ENCODE measurements around the gene FER.
"Not testable (repeated sequence)": the region's sequence is repeated elsewhere in the genome, so short reads cannot be mapped to it uniquely, and the experiment has no call there.

FER gene

DNA sequence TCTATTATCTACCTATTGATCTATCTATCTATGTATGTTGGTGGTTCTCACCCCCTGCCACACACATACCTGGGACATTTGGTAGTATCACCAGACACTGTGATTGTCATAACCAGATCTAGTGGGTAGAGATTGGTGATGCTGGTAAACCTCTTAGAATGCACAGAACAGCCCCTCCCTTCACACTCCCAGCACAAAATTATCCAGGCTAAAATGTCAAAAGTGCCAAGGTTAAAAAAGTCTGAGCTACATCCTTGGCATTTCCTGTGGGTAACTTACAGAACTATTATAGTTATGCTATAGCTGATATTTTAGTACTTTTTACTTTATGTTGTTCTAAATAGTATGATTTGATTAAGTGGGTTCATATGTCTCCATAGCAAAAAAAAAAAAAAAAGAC, 151.0 kb downstream of the FER start:
- no peaks in the 10 kb centered on the region for H3K36me3 ChIP-seq (ENCODE audit: control insufficient read depth, insufficient read depth, low read length)
- H4K5ac ChIP-seq (ENCODE audit: low read length): no peak overlapping the region
- H3K18ac ChIP-seq (ENCODE audit: low read length): no peak overlapping the region
- no peaks in the 10 kb centered on the region for H3K4me1 ChIP-seq (ENCODE audit: control insufficient read depth, low read depth, low read length)
- H3K27ac ChIP-seq (ENCODE audit: low read depth, low read length): no peak overlapping the region
- H4K8ac ChIP-seq (ENCODE audit: low read depth, low read length): no peak overlapping the region
- no peak for DNase-seq
- no peaks in the 10 kb centered on the region for H3K79me2 ChIP-seq (ENCODE audit: control insufficient read depth, insufficient read depth, low read length)
- H2BK15ac ChIP-seq (replicated peaks; ENCODE audit: low read depth): no peak overlapping the region
- H3K27me3 ChIP-seq (ENCODE audit: insufficient read depth, low read length, poor library complexity): no peaks in the 10 kb centered on the region
- no peak overlapping the region for H3K4me3 ChIP-seq (ENCODE audit: low read length)
- no peak overlapping the region for H3K56ac ChIP-seq (ENCODE audit: low read length)
- H2BK5ac ChIP-seq (ENCODE audit: low read length): no peak overlapping the region
- H3K79me1 ChIP-seq (ENCODE audit: low read length): no peaks in the 10 kb centered on the region
- H3K4me2 ChIP-seq (ENCODE audit: low read length): no peak overlapping the region
- H3K23ac ChIP-seq (ENCODE audit: low read length): no peak overlapping the region
- H3K9ac ChIP-seq (ENCODE audit: low read length): no peak overlapping the region
- H2AK5ac ChIP-seq (ENCODE audit: low read length): no peak overlapping the region
- H2BK120ac ChIP-seq (ENCODE audit: low read depth, low read length): no peak overlapping the region
- H3K4ac ChIP-seq (ENCODE audit: low read depth, low read length): no peak overlapping the region

DNA sequence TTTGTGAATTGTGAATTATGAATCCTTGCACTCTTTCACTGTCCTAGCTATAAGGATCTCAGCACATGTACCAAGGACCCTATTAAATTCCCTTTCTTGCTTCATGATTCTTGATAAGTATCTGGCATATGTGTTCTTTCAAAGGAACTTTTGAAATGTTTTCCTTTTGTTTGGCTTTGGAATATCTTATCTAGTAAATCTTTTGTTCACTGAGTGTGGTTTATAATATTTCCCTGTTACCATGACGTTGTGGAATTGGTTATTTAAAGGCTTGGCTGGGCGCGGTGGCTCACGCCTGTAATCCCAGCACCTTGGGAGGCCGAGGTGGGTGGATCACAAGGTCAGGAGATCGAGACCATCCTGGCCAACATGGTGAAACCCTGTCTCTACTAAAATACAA, 151.5 kb downstream of the FER start:
- H3K18ac ChIP-seq (ENCODE audit: low read length); DNase-seq; H3K56ac ChIP-seq (ENCODE audit: low read length); H3K4me3 ChIP-seq (ENCODE audit: low read length); H3K79me1 ChIP-seq (ENCODE audit: low read length); H4K5ac ChIP-seq (ENCODE audit: low read length); H3K36me3 ChIP-seq (ENCODE audit: control insufficient read depth, insufficient read depth, low read length); H3K4me1 ChIP-seq (ENCODE audit: control insufficient read depth, low read depth, low read length); H3K9ac ChIP-seq (ENCODE audit: low read length); H3K79me2 ChIP-seq (ENCODE audit: control insufficient read depth, insufficient read depth, low read length); H2BK120ac ChIP-seq (ENCODE audit: low read depth, low read length); H3K4ac ChIP-seq (ENCODE audit: low read depth, low read length); H3K27ac ChIP-seq (ENCODE audit: low read depth, low read length); H3K23ac ChIP-seq (ENCODE audit: low read length); H2BK5ac ChIP-seq (ENCODE audit: low read length); H4K8ac ChIP-seq (ENCODE audit: low read depth, low read length); H2BK15ac ChIP-seq (replicated peaks; ENCODE audit: low read depth); H3K4me2 ChIP-seq (ENCODE audit: low read length); H3K27me3 ChIP-seq (ENCODE audit: insufficient read depth, low read length, poor library complexity); H2AK5ac ChIP-seq (ENCODE audit: low read length): not testable (repeated sequence)
- no CpG with 5 or more reads among the region's 6 CpGs for WGBS (ENCODE audit: extremely low coverage, insufficient coverage, low lambda C conversion rate)

DNA sequence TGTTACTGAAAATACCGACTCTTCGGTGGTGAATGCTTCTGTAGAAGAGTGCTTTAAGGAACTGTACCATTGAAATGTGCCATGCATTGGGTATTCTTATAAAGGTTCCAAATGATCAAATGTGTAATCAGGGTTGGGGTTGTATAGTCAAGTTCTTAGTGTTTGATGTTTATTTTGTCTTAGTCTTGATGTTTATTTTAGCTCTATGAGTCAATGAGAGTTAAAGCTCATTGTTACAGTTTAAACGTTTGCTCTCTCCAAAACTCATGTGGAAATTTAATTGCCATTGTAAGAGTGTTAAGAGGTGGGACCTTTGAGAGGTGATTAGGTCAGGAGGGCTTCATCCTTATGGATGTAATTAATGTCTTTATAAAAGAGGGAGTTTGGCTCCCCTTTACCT, 153.0 kb downstream of the FER start:
- H3K27ac ChIP-seq (ENCODE audit: low read depth, low read length): no peak overlapping the region
- no peak overlapping the region for H2BK120ac ChIP-seq (ENCODE audit: low read depth, low read length)
- H3K23ac ChIP-seq (ENCODE audit: low read length): no peak overlapping the region
- no peak overlapping the region for H2AK5ac ChIP-seq (ENCODE audit: low read length)
- no peaks in the 10 kb centered on the region for H3K27me3 ChIP-seq (ENCODE audit: insufficient read depth, low read length, poor library complexity)
- no peaks in the 10 kb centered on the region for H3K4me1 ChIP-seq (ENCODE audit: control insufficient read depth, low read depth, low read length)
- no peak overlapping the region for H3K18ac ChIP-seq (ENCODE audit: low read length)
- H3K4me3 ChIP-seq (ENCODE audit: low read length): no peak overlapping the region
- H3K4ac ChIP-seq (ENCODE audit: low read depth, low read length): no peak overlapping the region
- DNase-seq: no peak
- no peak overlapping the region for H4K8ac ChIP-seq (ENCODE audit: low read depth, low read length)
- H2BK15ac ChIP-seq (replicated peaks; ENCODE audit: low read depth): no peak overlapping the region
- no CpG with 5 or more reads among the region's 3 CpGs for WGBS (ENCODE audit: extremely low coverage, insufficient coverage, low lambda C conversion rate)
- no peak overlapping the region for H4K5ac ChIP-seq (ENCODE audit: low read length)
- no peak overlapping the region for H3K56ac ChIP-seq (ENCODE audit: low read length)
- H3K9ac ChIP-seq (ENCODE audit: low read length): no peak overlapping the region
- no peak overlapping the region for H2BK5ac ChIP-seq (ENCODE audit: low read length)
- no peaks in the 10 kb centered on the region for H3K79me2 ChIP-seq (ENCODE audit: control insufficient read depth, insufficient read depth, low read length)
- H3K36me3 ChIP-seq (ENCODE audit: control insufficient read depth, insufficient read depth, low read length): no peaks in the 10 kb centered on the region
- H3K79me1 ChIP-seq (ENCODE audit: low read length): no peaks in the 10 kb centered on the region
- no peak overlapping the region for H3K4me2 ChIP-seq (ENCODE audit: low read length)

DNA sequence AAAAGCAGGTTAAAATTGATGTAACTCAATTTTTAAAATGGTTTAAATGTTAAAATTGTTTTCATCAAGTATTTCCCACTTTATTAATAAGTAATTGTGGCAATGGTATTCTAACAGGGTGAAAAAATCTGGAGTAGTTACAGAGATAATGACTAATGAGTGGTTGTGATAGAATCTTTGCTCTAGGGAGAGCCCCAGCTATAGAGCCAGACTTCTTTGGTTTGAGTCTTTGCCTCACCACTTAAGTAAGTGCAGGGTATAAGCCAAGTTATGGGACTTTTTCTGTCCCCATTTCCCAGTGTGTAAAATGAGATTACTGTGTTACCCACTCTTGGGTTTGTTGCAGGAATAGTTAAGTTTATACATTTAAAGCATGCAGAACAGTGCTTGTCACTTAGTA, 158.1 kb downstream of the FER start:
- Histone ChIP-seq H3K18ac (ENCODE audit: low read length) (no peak overlapping the region), H3K4ac (ENCODE audit: low read depth, low read length) (no peak overlapping the region), H3K27me3 (ENCODE audit: insufficient read depth, low read length, poor library complexity) (no peaks in the 10 kb centered on the region), H3K4me3 (ENCODE audit: low read length) (no peak overlapping the region), H3K79me1 (ENCODE audit: low read length) (no peaks in the 10 kb centered on the region), H2AK5ac (ENCODE audit: low read length) (no peak overlapping the region), H3K4me1 (ENCODE audit: control insufficient read depth, low read depth, low read length) (no peaks in the 10 kb centered on the region), H4K8ac (ENCODE audit: low read depth, low read length) (no peak overlapping the region), H2BK120ac (ENCODE audit: low read depth, low read length) (no peak overlapping the region), H4K5ac (ENCODE audit: low read length) (no peak overlapping the region), H3K27ac (ENCODE audit: low read depth, low read length) (no peak overlapping the region), H3K4me2 (ENCODE audit: low read length) (no peak overlapping the region), H3K56ac (ENCODE audit: low read length) (no peak overlapping the region), H3K79me2 (ENCODE audit: control insufficient read depth, insufficient read depth, low read length) (no peaks in the 10 kb centered on the region), H3K9ac (ENCODE audit: low read length) (no peak overlapping the region), H2BK5ac (ENCODE audit: low read length) (no peak overlapping the region), H3K23ac (ENCODE audit: low read length) (no peak overlapping the region), H3K36me3 (ENCODE audit: control insufficient read depth, insufficient read depth, low read length) (no peaks in the 10 kb centered on the region), H2BK15ac (replicated peaks; ENCODE audit: low read depth) (no peak overlapping the region)
- DNase-seq: no peak

DNA sequence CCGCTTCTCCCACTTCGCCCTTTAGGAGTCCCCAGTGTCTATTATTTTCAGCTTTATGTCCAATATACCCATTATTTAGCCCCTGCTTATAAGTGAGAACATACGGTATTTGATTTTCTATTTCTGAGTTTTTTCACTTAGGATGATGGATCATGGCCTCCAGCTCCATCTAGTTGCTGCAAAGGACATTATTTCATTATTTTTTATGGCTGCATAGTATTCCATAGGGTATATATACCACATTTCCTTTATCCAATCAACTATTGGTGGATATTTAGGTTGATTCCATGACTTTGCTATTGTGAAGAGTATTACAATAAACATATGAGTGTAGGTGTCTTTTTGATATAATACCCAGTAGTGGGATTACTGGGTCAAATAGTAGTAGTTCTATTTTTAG, 162.9 kb downstream of the FER start:
- no peaks in the 10 kb centered on the region for H3K27me3 ChIP-seq (ENCODE audit: insufficient read depth, low read length, poor library complexity)
- H3K4me2 ChIP-seq (ENCODE audit: low read length): no peak overlapping the region
- H3K4ac ChIP-seq (ENCODE audit: low read depth, low read length): no peak overlapping the region
- H4K5ac ChIP-seq (ENCODE audit: low read length): no peak overlapping the region
- no peaks in the 10 kb centered on the region for H3K36me3 ChIP-seq (ENCODE audit: control insufficient read depth, insufficient read depth, low read length)
- H4K8ac ChIP-seq (ENCODE audit: low read depth, low read length): no peak overlapping the region
- H3K79me2 ChIP-seq (ENCODE audit: control insufficient read depth, insufficient read depth, low read length): no peaks in the 10 kb centered on the region
- no peak overlapping the region for H3K4me3 ChIP-seq (ENCODE audit: low read length)
- H2BK15ac ChIP-seq (replicated peaks; ENCODE audit: low read depth): no peak overlapping the region
- no peak for DNase-seq
- no peaks in the 10 kb centered on the region for H3K4me1 ChIP-seq (ENCODE audit: control insufficient read depth, low read depth, low read length)
- no peak overlapping the region for H3K27ac ChIP-seq (ENCODE audit: low read depth, low read length)
- H3K18ac ChIP-seq (ENCODE audit: low read length): no peak overlapping the region
- no CpG with 5 or more reads among the region's 3 CpGs for WGBS (ENCODE audit: extremely low coverage, insufficient coverage, low lambda C conversion rate)
- no peak overlapping the region for H3K9ac ChIP-seq (ENCODE audit: low read length)
- H2BK5ac ChIP-seq (ENCODE audit: low read length): no peak overlapping the region
- H3K79me1 ChIP-seq (ENCODE audit: low read length): no peaks in the 10 kb centered on the region
- H2BK120ac ChIP-seq (ENCODE audit: low read depth, low read length): no peak overlapping the region
- H2AK5ac ChIP-seq (ENCODE audit: low read length): no peak overlapping the region
- H3K56ac ChIP-seq (ENCODE audit: low read length): no peak overlapping the region
- H3K23ac ChIP-seq (ENCODE audit: low read length): no peak overlapping the region

DNA sequence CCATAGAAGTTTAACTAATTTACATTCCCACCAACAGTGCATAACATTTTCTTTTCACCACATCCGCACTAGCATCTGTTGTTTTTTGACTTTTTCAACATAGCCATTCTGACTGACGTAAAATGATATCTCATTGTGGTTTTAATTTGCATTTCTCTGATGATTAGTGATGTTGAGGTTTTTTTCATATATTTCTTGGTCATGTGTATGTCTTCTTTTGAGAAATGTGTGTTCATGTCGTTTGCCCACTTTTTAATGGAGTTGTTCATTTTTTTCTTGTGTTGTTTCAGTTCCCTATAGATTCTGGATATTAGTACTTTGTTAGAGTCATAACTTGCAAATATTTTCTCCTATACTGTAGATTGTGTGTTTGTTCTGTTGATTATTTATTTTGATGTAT, 163.4 kb downstream of the FER start:
- H3K4ac ChIP-seq (ENCODE audit: low read depth, low read length): no peak overlapping the region
- H3K56ac ChIP-seq (ENCODE audit: low read length): no peak overlapping the region
- H3K79me2 ChIP-seq (ENCODE audit: control insufficient read depth, insufficient read depth, low read length): no peaks in the 10 kb centered on the region
- H4K5ac ChIP-seq (ENCODE audit: low read length): no peak overlapping the region
- H2BK120ac ChIP-seq (ENCODE audit: low read depth, low read length): no peak overlapping the region
- H4K8ac ChIP-seq (ENCODE audit: low read depth, low read length): no peak overlapping the region
- H3K23ac ChIP-seq (ENCODE audit: low read length): no peak overlapping the region
- H3K27ac ChIP-seq (ENCODE audit: low read depth, low read length): no peak overlapping the region
- no peak overlapping the region for H2BK5ac ChIP-seq (ENCODE audit: low read length)
- no peaks in the 10 kb centered on the region for H3K36me3 ChIP-seq (ENCODE audit: control insufficient read depth, insufficient read depth, low read length)
- H3K4me2 ChIP-seq (ENCODE audit: low read length): no peak overlapping the region
- no peaks in the 10 kb centered on the region for H3K27me3 ChIP-seq (ENCODE audit: insufficient read depth, low read length, poor library complexity)
- H3K79me1 ChIP-seq (ENCODE audit: low read length): no peaks in the 10 kb centered on the region
- no peak overlapping the region for H2AK5ac ChIP-seq (ENCODE audit: low read length)
- H3K4me3 ChIP-seq (ENCODE audit: low read length): no peak overlapping the region
- no peaks in the 10 kb centered on the region for H3K4me1 ChIP-seq (ENCODE audit: control insufficient read depth, low read depth, low read length)
- H3K18ac ChIP-seq (ENCODE audit: low read length): no peak overlapping the region
- no CpG with 5 or more reads among the region's 3 CpGs for WGBS (ENCODE audit: extremely low coverage, insufficient coverage, low lambda C conversion rate)
- H2BK15ac ChIP-seq (replicated peaks; ENCODE audit: low read depth): no peak overlapping the region
- H3K9ac ChIP-seq (ENCODE audit: low read length): no peak overlapping the region
- DNase-seq: no peak

Measured in mesendoderm (in vitro differentiated cells).